Measurements from ENCODE around the gene PTPRN2.
"Not testable (repeated sequence)": the region's sequence is repeated elsewhere in the genome, so short reads cannot be mapped to it uniquely, and the experiment has no call there.

Gene PTPRN2

GRCh38 chr7:158256091-158256816, 331.4 kb downstream of the PTPRN2 start:
- no peaks in the 10 kb centered on the region for H3K27me3 Mint-ChIP-seq
- H3K36me3 Mint-ChIP-seq (ENCODE audit: low read depth): no peaks in the 10 kb centered on the region
- H3K4me1 Mint-ChIP-seq (ENCODE audit: low read depth): no peaks in the 10 kb centered on the region
- H3K9me3 Mint-ChIP-seq: no peaks in the 10 kb centered on the region
- H3K4me3 Mint-ChIP-seq: no peak overlapping the region
- no peak overlapping the region for H3K27ac Mint-ChIP-seq

DNA sequence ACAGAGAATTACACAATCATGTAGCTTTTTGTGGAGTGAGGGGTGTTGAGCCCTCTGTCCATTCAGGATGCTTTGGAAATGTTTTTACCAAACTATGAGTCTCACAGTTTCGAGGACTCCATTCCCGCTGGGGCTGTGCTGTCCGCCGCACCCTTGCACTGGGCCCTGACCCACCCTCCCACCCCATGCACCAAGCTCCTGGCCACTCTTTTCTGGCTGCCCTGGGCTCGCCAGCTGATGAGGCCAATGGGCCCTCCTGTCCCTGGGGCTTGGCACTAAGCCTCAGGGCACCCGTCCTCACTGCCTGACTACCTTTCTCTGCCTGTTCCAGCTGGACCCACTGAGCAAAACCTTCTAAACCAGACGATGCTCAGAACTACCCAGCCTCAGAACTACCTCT, 332.1 kb downstream of the PTPRN2 start:
- Mint-ChIP-seq H3K9me3 (no peaks in the 10 kb centered on the region), H3K27me3 (no peaks in the 10 kb centered on the region), H3K36me3 (ENCODE audit: low read depth) (no peaks in the 10 kb centered on the region), H3K4me1 (ENCODE audit: low read depth) (no peaks in the 10 kb centered on the region), H3K4me3 (no peak overlapping the region), H3K27ac (no peak overlapping the region)

DNA sequence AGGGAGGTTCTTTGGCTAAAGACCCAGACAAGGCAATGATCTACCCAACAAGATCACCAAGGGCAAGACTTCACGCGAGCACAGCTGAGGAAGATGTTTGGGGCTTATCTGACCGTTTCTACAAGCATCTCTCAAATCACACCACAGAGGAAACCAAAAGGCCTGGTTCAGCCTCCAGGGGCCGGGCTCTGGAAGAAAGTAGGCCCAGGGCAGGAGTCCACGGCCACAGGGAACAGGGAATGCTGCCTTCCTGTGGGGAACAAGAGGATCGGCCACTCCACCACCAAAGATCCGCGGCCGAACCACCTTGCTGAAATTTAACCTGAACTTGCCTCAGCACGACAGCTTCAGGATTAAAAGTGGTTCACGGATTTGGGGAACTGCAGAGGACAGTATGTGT, 332.5 kb downstream of the PTPRN2 start:
- no peaks in the 10 kb centered on the region for H3K9me3 Mint-ChIP-seq
- no peaks in the 10 kb centered on the region for H3K36me3 Mint-ChIP-seq (ENCODE audit: low read depth)
- H3K4me3 Mint-ChIP-seq: no peak overlapping the region
- no peak overlapping the region for H3K27ac Mint-ChIP-seq
- H3K27me3 Mint-ChIP-seq: no peaks in the 10 kb centered on the region
- H3K4me1 Mint-ChIP-seq (ENCODE audit: low read depth): no peaks in the 10 kb centered on the region

DNA sequence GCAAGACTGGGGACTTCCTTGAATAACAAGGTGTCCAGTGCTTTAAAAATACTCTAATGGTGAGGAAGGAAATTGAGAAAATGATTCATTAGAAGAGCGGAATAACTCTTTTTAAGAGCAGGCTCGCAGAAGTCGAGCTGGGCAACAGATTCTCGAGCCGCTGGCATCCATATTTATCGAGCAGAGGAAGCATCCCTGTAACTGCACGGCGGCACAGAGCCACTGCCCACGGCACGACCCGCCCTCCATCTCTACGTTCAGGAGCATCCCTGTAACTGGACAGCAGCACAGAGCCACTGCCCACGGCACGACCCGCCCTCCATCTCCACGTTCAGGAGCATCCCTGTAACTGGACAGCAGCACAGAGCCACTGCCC, 334.0 kb downstream of the PTPRN2 start:
- not testable (repeated sequence) for H3K27me3 Mint-ChIP-seq; H3K27ac Mint-ChIP-seq; H3K36me3 Mint-ChIP-seq (ENCODE audit: low read depth); H3K4me1 Mint-ChIP-seq (ENCODE audit: low read depth); H3K4me3 Mint-ChIP-seq; H3K9me3 Mint-ChIP-seq

GRCh38 chr7:158252837-158253669, 334.6 kb downstream of the PTPRN2 start:
- Mint-ChIP-seq H3K4me1 (ENCODE audit: low read depth) (no peaks in the 10 kb centered on the region), H3K27me3 (no peaks in the 10 kb centered on the region), H3K27ac (no peak overlapping the region)

DNA sequence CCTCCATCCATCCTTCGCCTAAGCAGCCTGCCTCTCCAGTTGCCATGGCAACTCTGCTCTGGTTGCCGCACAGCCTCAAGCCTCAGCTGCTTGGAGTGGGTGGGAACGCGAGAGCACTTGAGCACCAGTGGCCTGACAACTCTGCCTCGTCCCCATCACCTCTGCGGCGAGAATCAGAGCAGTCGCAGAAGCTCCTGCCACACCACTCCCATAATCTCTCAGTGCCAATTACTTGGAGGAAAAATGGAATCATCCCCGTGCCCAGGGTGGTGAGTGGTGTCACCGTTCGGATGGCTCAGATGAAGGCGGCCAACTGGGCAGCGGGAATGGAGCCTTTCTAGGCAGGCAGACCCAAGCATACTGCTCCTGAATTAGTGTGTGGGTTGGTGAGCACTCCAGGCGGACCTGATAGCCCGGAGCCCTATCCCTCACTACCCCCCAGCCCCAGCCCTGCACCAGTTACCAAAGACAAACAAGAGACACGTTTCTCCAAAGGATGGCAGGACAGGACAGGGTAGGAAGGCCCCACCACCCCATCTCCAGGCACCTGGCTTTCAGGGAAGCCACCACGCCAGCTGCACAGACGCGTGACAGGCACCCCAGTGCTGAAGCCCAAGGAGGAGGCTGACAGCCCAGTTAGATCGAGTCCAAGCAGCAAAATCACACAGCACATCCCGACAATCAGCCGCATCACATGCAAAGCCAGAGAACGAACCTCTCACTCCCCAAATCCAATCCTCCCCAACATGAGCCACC, 335.4 kb downstream of the PTPRN2 start:
- Mint-ChIP-seq H3K4me1 (ENCODE audit: low read depth) (no peaks in the 10 kb centered on the region), H3K4me3 (no peak overlapping the region), H3K27me3 (no peaks in the 10 kb centered on the region), H3K36me3 (ENCODE audit: low read depth) (no peaks in the 10 kb centered on the region), H3K9me3 (no peaks in the 10 kb centered on the region), H3K27ac (no peak overlapping the region)

More at GRCh38 chr7:158252837-158253669, 334.6 kb downstream of the PTPRN2 start:
- Mint-ChIP-seq H3K4me3 (no peak overlapping the region), H3K36me3 (ENCODE audit: low read depth) (no peaks in the 10 kb centered on the region), H3K9me3 (no peaks in the 10 kb centered on the region)

- H3K27ac Mint-ChIP-seq: no peak overlapping the region
- H3K27me3 Mint-ChIP-seq: no peaks in the 10 kb centered on the region
- no peak overlapping the region for H3K4me3 Mint-ChIP-seq
- no peaks in the 10 kb centered on the region for H3K36me3 Mint-ChIP-seq (ENCODE audit: low read depth)
- H3K9me3 Mint-ChIP-seq: no peaks in the 10 kb centered on the region
- H3K4me1 Mint-ChIP-seq (ENCODE audit: low read depth): no peaks in the 10 kb centered on the region
Measured at GRCh38 chr7:158251061-158251965, 336.3 kb downstream of the PTPRN2 start.

- no peaks in the 10 kb centered on the region for H3K36me3 Mint-ChIP-seq (ENCODE audit: low read depth)
- H3K9me3 Mint-ChIP-seq: no peaks in the 10 kb centered on the region
- no peaks in the 10 kb centered on the region for H3K27me3 Mint-ChIP-seq
- no peaks in the 10 kb centered on the region for H3K4me1 Mint-ChIP-seq (ENCODE audit: low read depth)
- no peak overlapping the region for H3K4me3 Mint-ChIP-seq
- H3K27ac Mint-ChIP-seq: no peak overlapping the region
Measured at GRCh38 chr7:158249692-158250091, 337.9 kb downstream of the PTPRN2 start.

GRCh38 chr7:158248816-158249215, 338.8 kb downstream of the PTPRN2 start:
- Mint-ChIP-seq H3K27me3 (no peaks in the 10 kb centered on the region), H3K4me3 (no peak overlapping the region), H3K9me3 (no peaks in the 10 kb centered on the region), H3K4me1 (ENCODE audit: low read depth) (no peaks in the 10 kb centered on the region), H3K36me3 (ENCODE audit: low read depth) (no peaks in the 10 kb centered on the region), H3K27ac (no peak overlapping the region)

DNA sequence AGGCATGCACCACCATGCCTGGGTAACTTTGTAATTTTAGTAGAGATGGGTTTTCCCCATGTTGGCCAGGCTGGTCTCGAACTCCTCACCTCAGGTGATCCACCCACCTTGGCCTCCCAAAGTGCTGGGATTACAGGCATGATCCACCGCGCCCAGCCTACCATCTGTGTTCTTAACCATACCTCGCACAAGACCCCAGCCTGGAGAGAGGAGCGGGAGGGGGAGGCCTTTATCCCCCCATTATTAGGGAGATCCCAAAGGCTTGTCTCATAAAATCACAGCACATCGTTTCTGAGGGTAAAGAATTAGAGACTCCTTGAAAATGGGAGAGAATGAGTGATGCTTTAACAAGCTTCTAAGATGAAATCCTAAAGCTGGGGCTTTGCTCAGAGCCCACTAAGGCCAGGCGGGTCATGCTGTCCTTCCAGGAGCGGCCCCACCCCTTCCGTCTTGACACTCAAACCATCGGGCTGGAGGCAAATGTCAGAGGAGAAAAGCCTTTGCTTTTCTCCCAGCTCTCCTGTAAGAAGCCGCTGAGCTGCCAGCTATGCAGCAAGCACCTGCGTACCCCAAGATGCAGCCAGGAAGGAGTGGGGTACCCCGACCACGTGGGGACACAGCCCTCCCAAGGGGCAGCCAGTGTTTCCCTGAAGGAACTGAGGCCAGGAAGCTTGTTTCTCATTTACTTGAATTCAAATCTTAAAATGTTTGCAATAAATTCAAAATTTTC, 339.7 kb downstream of the PTPRN2 start:
- Mint-ChIP-seq H3K27me3 (no peaks in the 10 kb centered on the region), H3K9me3 (no peaks in the 10 kb centered on the region), H3K4me1 (ENCODE audit: low read depth) (no peaks in the 10 kb centered on the region), H3K4me3 (no peak overlapping the region), H3K27ac (no peak overlapping the region), H3K36me3 (ENCODE audit: low read depth) (no peaks in the 10 kb centered on the region)

DNA sequence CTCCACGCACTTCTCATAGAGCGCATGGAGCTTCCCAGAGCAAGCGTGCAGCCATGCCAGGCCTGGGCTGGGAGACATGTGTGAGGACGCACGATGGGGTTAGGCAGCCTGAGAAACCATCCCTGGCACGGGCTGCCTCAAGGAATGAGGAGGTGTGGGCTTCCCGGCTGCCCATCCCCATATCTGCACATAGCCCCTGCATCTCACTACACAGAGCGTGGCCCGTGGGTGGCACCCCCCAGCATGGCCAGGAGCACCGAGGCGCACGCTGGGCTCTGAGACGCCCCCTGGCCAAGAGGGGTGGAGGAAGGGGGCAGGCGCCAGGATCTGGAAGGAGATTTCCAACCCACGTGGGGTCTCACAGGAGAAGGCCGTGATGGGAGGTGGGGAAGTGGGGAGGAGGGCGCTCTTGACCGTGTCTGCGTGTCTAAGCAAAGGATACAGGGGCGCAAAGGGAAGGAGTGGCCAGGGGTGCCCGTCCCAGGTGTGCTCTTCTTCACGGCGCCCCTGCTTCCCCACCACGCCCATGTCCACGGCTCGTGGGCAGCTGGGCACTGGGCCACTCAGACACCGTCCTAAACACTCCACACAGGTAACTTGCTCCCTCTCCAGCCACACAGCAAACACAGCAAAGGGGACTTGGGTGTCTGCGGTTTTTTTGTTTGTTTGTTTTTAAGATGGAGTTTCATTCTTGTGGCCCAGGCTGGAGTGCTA, 340.5 kb downstream of the PTPRN2 start:
- no peaks in the 10 kb centered on the region for H3K9me3 Mint-ChIP-seq
- no peaks in the 10 kb centered on the region for H3K27me3 Mint-ChIP-seq
- H3K4me3 Mint-ChIP-seq: no peak overlapping the region
- no peak overlapping the region for H3K27ac Mint-ChIP-seq
- no peaks in the 10 kb centered on the region for H3K36me3 Mint-ChIP-seq (ENCODE audit: low read depth)
- no peaks in the 10 kb centered on the region for H3K4me1 Mint-ChIP-seq (ENCODE audit: low read depth)

DNA sequence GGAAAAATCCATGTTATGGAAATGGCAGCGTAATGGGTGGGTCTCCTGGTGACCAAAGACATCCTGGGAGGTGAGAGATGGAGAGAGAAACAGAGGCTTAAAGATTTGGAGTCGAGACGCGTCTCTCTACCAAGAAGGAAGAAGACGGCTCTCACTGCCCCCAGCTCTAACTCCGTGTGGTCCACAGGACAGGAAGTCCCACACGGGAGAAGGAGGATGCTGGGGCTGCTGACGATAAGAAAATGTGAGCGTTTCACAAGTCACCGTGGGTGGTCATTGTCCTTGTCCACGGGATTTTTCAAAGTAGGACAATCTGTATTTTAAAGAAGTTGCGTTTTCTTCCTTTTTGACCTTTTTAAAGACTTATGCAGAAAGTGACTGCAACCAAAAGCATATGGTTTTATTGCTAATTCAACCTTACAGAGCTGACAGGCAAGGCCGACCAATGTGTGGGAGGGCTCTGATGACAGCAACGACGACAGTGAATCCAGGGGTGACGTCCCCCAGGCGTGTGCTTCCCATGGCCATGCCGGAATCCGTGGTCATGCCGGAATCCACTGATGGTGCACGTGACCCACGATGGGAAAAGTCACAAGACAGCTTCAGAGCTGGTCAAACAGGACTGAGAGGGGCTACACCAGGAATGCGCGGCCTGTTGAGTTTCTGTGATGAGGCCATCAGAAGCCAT, 341.2 kb downstream of the PTPRN2 start:
- no peaks in the 10 kb centered on the region for H3K27me3 Mint-ChIP-seq
- H3K36me3 Mint-ChIP-seq (ENCODE audit: low read depth): no peaks in the 10 kb centered on the region
- peaks cover 2% of the 10 kb centered on the region for H3K9me3 Mint-ChIP-seq
- H3K27ac Mint-ChIP-seq: no peak overlapping the region
- H3K4me3 Mint-ChIP-seq: no peak overlapping the region
- H3K4me1 Mint-ChIP-seq (ENCODE audit: low read depth): no peaks in the 10 kb centered on the region

- Mint-ChIP-seq H3K27me3 (no peaks in the 10 kb centered on the region), H3K36me3 (ENCODE audit: low read depth) (no peaks in the 10 kb centered on the region), H3K4me3 (no peak overlapping the region), H3K4me1 (ENCODE audit: low read depth) (no peaks in the 10 kb centered on the region), H3K9me3 (peaks cover 2% of the 10 kb centered on the region), H3K27ac (no peak overlapping the region)
Measured at GRCh38 chr7:158245724-158246041, 341.9 kb downstream of the PTPRN2 start.
